ENCODE data around the gene ENPP1.
A peak's percentile ranks its signal among the peaks of the same experiment; 100 is the strongest.
"Not testable (repeated sequence)": the region's sequence is repeated elsewhere in the genome, so short reads cannot be mapped to it uniquely, and the experiment has no call there.

ENPP1 gene

DNA sequence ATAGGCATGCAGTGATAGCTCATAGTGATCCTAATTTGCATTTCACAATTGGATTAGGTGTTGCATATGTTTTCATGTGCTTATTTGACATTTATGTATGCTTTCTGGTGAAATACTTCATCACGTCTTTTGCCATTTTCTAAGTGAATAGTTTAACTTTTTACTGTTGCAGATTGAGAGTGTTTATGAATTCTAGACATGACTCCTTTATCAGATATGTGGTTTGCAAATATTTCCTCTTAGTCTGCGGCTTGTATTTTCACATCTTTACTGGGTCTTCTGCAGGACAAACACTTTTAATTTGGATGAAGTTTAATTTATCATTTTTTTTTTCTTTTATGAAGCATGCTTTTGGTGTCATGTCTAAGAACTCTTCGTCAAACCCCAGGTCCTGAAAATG lies 104.1 kb downstream of the ENPP1 start:
- Histone ChIP-seq H4K20me1 (ENCODE audit: insufficient read depth, low read length) (no peaks in the 10 kb centered on the region), H3K9me3 (ENCODE audit: low read length) (no peaks in the 10 kb centered on the region), H2AFZ (ENCODE audit: low read length) (no peak overlapping the region), H3K36me3 (ENCODE audit: insufficient read depth, low read length) (no peaks in the 10 kb centered on the region), H3K9ac (ENCODE audit: low read length) (no peak overlapping the region), H3K9me2 (ENCODE audit: low read depth, low read length) (no peaks in the 10 kb centered on the region), H3F3A (ENCODE audit: insufficient read depth, low read length) (no peaks in the 10 kb centered on the region), H3K27ac (ENCODE audit: low read depth, low read length, poor library complexity, severe bottlenecking) (no peak overlapping the region), H3K27me3 (ENCODE audit: insufficient read depth, low read length) (no peaks in the 10 kb centered on the region), H3K4me1 (ENCODE audit: insufficient read depth, low read length, severe bottlenecking) (no peaks in the 10 kb centered on the region), H3K4me3 (ENCODE audit: low read depth, low read length, poor library complexity, severe bottlenecking) (no peak overlapping the region), H3K4me2 (ENCODE audit: low read length) (no peak overlapping the region), H3K79me2 (ENCODE audit: insufficient read depth, low read length) (no peaks in the 10 kb centered on the region)
- no peak for TF ChIP-seq EZH2 (IDR thresholded peaks at IDR 0.05; ENCODE audit: borderline replicate concordance, low read length)

GRCh38 chr6:131914234-131914633 lies 106.4 kb downstream of the ENPP1 start:
- H3K4me1 ChIP-seq (ENCODE audit: insufficient read depth, low read length, severe bottlenecking) = no peaks in the 10 kb centered on the region
- TF ChIP-seq, protein P1, sequence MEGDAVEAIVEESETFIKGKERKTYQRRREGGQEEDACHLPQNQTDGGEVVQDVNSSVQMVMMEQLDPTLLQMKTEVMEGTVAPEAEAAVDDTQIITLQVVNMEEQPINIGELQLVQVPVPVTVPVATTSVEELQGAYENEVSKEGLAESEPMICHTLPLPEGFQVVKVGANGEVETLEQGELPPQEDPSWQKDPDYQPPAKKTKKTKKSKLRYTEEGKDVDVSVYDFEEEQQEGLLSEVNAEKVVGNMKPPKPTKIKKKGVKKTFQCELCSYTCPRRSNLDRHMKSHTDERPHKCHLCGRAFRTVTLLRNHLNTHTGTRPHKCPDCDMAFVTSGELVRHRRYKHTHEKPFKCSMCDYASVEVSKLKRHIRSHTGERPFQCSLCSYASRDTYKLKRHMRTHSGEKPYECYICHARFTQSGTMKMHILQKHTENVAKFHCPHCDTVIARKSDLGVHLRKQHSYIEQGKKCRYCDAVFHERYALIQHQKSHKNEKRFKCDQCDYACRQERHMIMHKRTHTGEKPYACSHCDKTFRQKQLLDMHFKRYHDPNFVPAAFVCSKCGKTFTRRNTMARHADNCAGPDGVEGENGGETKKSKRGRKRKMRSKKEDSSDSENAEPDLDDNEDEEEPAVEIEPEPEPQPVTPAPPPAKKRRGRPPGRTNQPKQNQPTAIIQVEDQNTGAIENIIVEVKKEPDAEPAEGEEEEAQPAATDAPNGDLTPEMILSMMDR (IDR thresholded peaks at IDR 0.05; ENCODE audit: low read length) = no peak
- no peak for TF ChIP-seq EZH2 (IDR thresholded peaks at IDR 0.05; ENCODE audit: borderline replicate concordance, low read length)
- H3K9ac ChIP-seq (ENCODE audit: low read length) = no peak overlapping the region
- H3K4me3 ChIP-seq (ENCODE audit: low read depth, low read length, poor library complexity, severe bottlenecking) = no peak overlapping the region
- H3K9me2 ChIP-seq (ENCODE audit: low read depth, low read length) = no peaks in the 10 kb centered on the region
- H3K27me3 ChIP-seq (ENCODE audit: insufficient read depth, low read length) = no peaks in the 10 kb centered on the region
- no peaks in the 10 kb centered on the region for H4K20me1 ChIP-seq (ENCODE audit: insufficient read depth, low read length)
- H2AFZ ChIP-seq (ENCODE audit: low read length) = no peak overlapping the region
- no peak overlapping the region for H3K27ac ChIP-seq (ENCODE audit: low read depth, low read length, poor library complexity, severe bottlenecking)
- H3K36me3 ChIP-seq (ENCODE audit: insufficient read depth, low read length) = no peaks in the 10 kb centered on the region
- H3K9me3 ChIP-seq (ENCODE audit: low read length) = no peaks in the 10 kb centered on the region
- H3F3A ChIP-seq (ENCODE audit: insufficient read depth, low read length) = no peaks in the 10 kb centered on the region
- H3K79me2 ChIP-seq (ENCODE audit: insufficient read depth, low read length) = no peaks in the 10 kb centered on the region
- H3K4me2 ChIP-seq (ENCODE audit: low read length) = no peak overlapping the region

DNA sequence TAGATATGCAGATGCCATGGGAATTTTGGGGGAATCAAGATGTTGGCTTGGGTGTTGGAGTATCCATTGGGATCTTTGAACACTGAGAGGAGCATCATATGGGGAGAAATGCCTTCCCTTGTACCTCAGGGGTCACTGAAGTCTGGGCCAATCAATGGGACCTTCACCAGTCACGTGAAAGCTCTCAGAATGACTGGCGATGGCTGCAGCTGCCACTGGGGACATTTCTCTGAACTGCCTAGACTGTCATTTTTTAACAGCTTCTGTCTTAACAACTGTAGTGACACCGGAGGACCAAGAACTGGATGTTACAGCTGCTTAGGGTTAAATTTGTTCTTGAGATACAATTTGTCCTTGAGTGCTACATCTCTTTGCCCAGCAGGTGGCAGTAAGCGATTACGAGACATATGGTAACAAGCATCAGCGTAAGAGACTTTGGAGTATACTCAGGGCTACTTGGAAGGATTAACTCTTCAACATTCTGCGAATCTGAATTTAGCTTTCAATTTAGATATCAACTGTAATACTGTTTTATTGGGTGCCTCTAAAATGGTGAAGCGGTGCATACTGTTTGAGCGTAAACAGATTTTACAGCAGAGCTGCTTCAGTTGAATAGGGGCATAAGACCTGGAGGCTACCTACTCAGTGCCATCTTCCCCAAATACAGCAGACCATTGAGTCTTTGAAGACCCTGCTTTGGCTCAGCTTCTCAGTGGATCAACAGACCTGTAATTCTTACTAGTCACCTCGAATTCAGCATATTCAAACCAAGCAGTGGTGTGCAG lies 107.3 kb downstream of the ENPP1 start:
- TF ChIP-seq, protein P1 (IDR thresholded peaks at IDR 0.05; ENCODE audit: low read length) = peak; percentile 86
- TF ChIP-seq EZH2 (IDR thresholded peaks at IDR 0.05; ENCODE audit: borderline replicate concordance, low read length) = no peak
- no peak overlapping the region for H3K4me2 ChIP-seq (ENCODE audit: low read length)

GRCh38 chr6:131916091-131916796 lies 108.4 kb downstream of the ENPP1 start:
- H3K79me2 ChIP-seq (ENCODE audit: insufficient read depth, low read length); H3K4me1 ChIP-seq (ENCODE audit: insufficient read depth, low read length, severe bottlenecking); H4K20me1 ChIP-seq (ENCODE audit: insufficient read depth, low read length); H3K4me3 ChIP-seq (ENCODE audit: low read depth, low read length, poor library complexity, severe bottlenecking); H3K9me3 ChIP-seq (ENCODE audit: low read length); H3K27ac ChIP-seq (ENCODE audit: low read depth, low read length, poor library complexity, severe bottlenecking); H3K9ac ChIP-seq (ENCODE audit: low read length); H3K9me2 ChIP-seq (ENCODE audit: low read depth, low read length); H3K36me3 ChIP-seq (ENCODE audit: insufficient read depth, low read length); H3F3A ChIP-seq (ENCODE audit: insufficient read depth, low read length); H3K27me3 ChIP-seq (ENCODE audit: insufficient read depth, low read length); H2AFZ ChIP-seq (ENCODE audit: low read length); H3K4me2 ChIP-seq (ENCODE audit: low read length): not testable (repeated sequence)

More for the DNA sequence above, 107.3 kb downstream of the ENPP1 start:
- Histone ChIP-seq H3K4me3 (ENCODE audit: low read depth, low read length, poor library complexity, severe bottlenecking) (no peak overlapping the region), H3K79me2 (ENCODE audit: insufficient read depth, low read length) (no peaks in the 10 kb centered on the region), H3K9me3 (ENCODE audit: low read length) (no peaks in the 10 kb centered on the region), H3K4me1 (ENCODE audit: insufficient read depth, low read length, severe bottlenecking) (no peaks in the 10 kb centered on the region), H3K27me3 (ENCODE audit: insufficient read depth, low read length) (no peaks in the 10 kb centered on the region), H2AFZ (ENCODE audit: low read length) (no peak overlapping the region), H4K20me1 (ENCODE audit: insufficient read depth, low read length) (no peaks in the 10 kb centered on the region), H3K27ac (ENCODE audit: low read depth, low read length, poor library complexity, severe bottlenecking) (no peak overlapping the region), H3K36me3 (ENCODE audit: insufficient read depth, low read length) (no peaks in the 10 kb centered on the region), H3K9me2 (ENCODE audit: low read depth, low read length) (no peaks in the 10 kb centered on the region), H3F3A (ENCODE audit: insufficient read depth, low read length) (no peaks in the 10 kb centered on the region), H3K9ac (ENCODE audit: low read length) (no peak overlapping the region)

Data from OCI-LY1 (cell line).